ENCODE data around the gene RAB20.
"Not testable (repeated sequence)": the region's sequence is repeated elsewhere in the genome, so short reads cannot be mapped to it uniquely, and the experiment has no call there.

The RAB20 gene

DNA sequence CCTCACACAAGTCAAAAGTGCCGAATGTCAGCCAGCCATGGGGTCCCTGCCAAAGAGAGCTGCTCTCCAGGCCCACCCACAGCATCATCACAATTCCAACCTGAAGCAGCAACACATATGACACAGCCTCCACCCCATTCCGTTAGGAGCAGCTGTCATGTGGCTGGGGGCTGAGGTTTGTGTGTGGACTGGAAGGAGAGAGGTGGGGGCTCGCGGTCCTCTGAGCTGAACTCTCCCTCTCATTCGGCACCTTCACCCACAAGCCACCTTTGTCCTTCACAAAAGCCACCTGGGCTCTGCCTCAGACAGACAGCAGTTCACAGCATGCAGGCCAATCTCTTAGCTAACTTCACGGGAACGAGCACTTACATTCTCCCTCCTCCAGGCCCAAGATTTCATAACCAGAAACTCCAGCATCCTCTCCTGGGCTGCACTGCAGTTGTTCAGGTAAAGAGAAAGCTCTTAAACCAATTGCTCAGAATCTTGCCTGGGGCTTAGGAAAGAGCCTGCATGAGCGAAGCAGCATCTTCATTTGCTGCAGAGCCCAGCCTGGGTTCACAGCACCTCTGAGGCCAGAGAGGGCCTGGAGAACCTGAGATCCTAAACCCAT lies 7.2 kb downstream of the RAB20 start:
- no peak for DNase-seq

DNA sequence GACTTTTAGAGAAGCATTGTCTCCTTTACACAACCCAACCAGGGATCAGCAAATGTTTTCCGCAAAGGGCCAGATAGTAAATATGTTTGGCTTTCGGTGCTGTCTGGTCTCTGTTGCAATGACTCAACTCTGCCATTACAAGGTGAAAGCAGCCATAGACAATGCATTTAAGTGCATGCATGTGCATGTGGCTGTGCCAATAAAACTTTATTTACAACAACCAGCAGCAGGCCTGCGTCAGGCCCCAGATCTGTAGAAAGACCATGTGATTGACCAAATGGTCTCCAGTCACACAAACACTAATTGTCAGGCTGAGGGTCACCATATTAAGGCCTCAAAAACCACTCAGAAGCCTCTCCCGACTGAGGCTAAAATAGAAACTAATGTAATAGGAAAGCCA lies 8.1 kb downstream of the RAB20 start:
- DNase-seq: no peak

DNA sequence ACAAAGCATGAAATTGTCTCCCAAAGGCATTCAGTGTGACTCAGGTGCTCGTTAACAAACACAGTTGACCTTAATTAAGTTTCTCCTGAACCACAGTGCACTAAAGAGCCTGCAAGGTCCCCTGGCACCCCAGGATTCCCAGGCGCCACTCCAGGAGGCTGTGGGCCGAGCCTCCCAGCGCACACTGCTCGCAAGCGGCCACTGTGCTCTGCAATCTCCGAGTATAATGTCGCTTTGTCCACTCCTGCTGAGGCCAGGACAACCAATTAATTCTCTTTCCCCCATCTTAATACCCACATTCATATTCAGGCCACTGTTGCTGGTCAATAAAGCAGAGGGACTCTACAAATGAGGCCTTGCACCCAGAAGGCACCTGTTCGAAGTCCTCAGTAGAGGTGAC lies 8.8 kb downstream of the RAB20 start:
- no peak for DNase-seq

DNA sequence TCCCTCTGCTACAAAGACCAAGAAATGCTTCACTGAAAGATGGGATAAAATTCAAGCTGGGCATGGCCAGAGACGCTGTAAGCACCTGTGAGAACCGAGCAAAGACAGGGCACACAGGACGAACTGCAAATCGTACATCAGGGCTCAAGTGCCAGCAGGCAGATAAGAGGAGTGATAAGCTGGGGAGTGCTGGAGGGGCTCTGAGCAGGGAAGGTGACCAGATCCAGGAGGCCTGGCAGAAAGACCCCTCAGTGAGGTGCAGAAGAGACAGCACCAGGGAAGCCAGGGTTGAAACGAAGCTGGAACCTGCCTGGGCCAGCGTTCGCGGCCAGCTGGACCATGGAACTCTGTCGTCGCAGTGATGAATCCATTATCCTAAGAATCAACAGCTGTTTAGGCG lies 10.2 kb downstream of the RAB20 start:
- DNase-seq: no peak

DNA sequence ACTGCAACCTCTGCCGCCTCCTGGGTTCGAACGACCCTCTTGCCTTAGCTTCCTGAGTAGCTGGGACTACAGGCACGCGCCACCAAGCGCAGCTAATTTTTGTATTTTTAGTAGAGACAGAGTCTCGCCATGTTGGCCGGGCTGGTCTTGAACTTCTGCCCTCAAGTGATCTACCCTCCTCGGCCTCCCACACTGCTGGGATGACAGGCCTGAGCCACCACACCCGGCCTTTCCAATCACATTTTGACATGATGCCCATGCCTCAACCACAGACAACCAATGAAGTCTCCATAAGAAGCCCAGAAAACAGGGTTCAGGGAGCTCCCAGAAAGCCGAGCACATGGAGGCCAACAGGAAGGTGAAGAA lies 11.7 kb downstream of the RAB20 start:
- no peak for DNase-seq

DNA sequence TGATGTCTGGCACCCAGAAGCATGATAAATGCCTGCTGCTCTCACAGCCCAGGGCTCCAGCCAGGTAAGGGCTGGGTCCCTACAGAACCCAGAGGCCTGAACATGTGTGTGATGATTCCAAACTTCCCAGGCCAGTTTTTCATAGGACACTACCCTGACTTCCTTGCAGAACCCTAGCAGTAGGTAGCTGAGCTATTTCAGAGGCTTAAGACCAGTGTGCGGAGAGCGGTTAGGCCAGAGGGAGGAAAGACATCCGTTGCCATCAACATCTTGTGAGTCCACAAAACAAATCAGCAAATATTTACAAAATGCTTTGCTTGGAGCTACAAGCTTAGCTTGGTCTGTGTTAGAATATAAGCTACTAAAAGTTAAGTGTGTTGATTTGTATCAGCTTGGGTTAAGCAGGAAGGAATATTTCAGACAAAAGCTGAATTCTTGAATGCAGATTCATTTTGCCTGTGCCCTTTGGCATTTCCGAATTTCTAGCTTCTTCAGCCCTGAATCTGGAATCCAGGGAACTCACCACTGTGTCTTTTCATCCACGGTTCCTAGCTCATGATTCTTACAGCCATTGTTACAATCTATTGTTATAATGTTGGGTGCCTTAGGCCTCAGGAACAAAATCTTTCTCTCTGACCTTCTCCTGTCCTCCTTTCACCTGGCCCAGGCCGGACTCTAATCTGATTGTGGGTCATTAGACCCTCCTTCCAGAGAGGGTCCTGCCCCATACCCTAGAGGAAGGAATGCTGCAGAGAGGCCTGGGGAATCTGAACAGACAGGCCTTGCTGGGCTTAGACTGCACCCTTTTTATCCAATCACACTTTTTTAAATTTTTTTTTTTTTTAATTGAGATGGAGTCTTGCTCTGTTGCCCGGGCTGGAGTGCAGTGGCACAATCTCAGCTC lies 12.4 kb downstream of the RAB20 start:
- DNase-seq: no peak

DNA sequence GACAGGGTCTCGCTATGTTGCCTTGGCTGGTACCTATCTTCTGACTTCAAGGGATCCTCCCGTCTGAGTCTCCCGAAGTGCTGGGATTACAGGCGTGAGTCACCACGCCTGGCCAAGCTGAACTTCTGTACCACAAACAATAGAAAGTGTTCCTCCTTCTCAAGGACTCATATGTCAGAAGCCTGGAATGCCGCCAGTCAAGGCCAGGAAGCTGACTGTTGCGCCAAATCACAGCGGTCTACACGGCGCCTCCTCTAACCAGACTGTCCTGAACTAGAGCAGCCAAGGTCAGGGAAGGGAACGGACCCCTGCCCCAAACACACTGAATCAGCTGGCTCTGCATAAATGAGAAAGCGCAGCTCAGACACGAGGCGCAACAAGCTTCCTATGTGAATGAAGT lies 14.6 kb downstream of the RAB20 start:
- DNase-seq: peak; percentile 45

DNA sequence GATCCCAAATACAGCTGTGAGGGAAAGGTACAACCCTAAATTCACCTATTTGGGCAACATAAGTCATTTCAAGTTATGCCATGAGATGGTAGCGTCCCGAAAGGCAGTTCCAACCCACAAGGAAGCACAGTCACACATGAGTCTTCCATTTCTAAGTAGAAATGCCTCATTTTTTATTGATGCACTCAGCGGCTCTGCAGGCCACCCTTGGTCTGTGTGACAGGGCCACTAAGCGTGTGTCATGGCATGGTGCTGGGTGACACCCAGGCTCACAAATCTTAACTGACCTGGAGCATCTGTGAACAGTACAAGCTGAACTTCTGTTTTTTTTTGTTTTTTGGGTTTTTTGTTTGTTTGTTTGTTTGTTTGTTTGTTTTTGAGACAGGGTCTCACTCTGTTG lies 15.1 kb downstream of the RAB20 start:
- DNase-seq: no peak

DNA sequence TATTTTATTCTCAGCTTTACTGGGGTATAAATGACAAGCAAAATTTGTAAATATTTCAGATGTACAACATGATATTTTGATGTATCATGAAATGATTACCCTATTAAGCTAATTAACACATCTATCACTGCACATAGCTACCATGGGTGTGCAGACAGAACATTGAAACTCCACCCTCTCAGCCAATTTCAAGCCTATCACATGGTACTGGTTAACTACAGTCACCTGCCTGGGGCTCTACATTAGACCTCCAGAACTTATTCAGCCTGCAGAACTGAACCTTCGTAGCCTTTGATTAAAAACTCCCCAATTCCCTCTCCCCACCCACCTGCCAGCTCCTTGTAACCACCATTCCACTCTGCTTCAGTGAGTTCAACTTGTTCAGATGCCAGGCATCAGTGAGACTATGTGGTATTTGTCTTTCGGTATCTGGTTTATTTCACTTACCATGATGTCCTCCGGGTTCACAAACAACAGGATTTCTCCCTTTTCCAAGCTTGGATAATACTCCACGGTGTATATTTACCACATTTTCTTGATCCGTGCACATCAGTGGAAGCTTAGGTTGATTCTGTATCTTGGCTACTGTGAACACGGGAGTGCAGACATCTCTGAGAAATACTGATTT lies 19.2 kb downstream of the RAB20 start:
- DNase-seq: no peak

DNA sequence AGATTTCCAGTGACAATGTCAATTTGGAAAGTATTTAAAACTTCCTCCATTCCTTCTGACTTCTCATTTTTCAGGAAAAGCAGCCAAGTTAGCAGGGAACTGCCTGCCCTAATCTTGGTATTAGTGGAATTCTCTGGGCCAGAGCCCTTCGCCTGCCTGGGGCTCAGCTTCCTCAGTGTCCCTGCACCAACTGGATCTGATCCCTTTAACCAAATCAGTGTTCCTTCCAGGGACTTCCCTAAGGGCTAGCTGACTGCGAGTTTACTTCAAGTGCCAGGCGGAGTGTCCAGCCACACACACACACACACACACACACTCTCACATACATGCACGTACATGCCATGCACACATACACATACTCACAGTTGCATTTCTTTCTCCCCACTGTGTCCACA lies 20.0 kb downstream of the RAB20 start:
- no peak for DNase-seq

DNA sequence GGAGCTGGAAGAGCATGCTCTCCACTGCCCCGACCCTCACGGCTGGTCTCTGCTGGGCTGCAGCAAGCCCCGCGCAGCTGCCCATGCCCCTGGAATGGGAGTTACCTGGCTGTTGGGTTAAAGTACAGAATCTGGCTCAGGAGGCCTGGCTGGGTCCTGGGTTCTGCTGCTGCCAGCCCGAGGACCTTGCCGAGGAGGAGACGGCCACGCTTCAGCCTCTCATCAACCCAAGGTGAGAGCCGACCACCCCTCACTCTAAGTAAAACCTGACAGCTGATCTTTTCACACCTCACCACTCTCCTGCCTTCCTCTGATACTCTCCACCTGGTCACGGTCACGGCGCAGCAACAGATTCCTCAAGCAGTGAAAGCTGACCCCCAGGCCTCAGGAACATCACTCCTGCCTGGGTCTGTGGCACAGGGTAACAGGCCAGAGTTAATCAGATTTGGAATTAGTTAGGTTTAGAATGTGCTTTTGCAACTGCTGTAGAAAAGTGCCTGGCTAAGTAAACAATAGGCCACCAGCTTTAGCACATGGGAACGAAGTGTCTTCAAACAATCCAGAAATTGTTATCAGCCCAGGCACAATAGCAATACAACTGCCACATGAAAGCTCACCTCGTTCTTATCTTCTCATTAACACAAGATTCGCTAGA lies 20.5 kb downstream of the RAB20 start:
- DNase-seq: no peak

DNA sequence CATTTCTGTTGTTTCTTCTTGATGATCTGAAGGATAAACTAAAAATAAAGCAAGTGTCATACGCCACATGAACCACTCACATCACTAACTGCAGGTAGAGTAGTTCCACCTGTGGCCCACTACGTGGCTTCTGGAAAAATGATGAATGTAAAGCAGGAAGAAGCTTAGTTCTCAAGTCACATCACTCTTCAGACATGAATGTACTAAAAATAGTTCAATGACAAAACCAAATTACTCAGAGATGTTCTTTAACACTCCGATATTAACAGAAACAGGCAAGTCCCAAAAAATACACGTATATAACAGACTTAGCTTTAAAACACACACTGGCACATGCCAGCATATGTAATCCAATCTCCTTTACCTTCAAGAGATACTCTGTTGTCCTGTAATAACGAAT lies 21.6 kb downstream of the RAB20 start:
- no peak for DNase-seq

DNA sequence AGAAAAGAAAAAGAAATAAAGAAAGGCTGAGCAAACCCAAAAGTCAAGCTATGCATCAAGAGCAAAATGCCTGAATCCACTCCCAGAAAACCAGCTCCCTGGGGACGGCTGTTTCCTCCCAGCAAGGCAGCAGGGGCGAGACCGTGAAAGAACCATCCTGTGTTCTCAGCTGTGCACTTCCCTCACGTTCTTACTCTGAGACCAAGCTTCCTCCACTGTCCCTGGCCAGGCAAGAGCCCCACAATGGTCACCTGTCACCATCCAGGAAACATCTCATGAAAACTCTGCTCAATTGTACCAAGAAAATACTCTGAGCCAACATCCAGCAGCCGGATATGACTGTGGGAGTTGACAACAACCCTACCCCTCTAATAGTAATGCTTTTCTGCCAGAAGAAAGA lies 22.9 kb downstream of the RAB20 start:
- DNase-seq: no peak

DNA sequence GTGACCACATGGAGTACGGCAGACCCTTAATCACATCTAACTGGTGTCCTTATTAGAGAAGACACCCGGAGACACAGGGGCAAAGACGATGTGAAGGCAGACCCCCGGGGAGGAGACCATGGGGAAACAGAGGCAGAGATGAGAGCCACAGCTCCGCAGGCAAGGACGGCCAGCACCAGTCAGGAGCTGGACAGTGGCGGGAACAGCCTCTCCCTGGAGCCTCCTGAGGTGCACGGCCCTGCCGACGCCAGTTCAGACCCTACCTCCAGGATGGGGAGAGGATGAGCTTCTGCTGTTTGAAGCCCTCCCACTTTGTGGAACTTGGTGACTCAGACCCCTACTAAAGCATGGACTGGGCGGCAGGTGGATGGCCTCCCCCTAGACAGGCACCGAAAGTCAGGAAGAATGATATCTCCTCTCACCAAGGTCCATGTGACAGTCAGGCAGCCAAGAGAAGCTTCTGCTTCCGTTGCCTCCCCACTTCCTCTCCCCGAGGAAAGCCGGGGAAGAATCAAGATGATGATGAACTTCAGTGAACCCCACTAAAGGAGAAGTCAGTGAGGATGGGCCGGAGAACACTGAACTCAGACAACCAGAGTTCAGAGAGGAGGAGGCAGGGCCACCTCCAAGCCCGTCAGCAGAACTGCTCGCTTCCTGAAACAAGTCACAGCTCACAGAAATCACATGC lies 25.4 kb downstream of the RAB20 start:
- DNase-seq: peak; percentile 59

DNA sequence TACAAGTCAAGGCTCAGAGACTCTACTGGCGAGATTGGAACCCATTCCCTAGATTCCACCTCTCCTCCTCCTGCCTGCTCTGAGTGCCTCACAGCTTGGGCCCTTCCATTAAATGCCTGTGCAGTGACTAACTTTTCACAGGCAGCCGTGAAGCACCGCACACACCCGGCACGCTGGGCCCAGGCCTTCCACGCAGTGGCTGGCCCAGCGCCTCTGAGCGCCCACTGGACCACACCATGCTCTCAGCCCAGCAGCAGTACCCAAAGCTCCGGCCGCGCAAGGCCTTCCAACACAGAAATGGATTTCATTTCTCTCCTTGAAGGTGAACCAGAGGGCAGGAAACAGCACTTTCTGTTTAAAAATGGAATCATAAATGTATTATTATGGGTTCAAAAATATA lies 26.0 kb downstream of the RAB20 start:
- DNase-seq: no peak

DNA sequence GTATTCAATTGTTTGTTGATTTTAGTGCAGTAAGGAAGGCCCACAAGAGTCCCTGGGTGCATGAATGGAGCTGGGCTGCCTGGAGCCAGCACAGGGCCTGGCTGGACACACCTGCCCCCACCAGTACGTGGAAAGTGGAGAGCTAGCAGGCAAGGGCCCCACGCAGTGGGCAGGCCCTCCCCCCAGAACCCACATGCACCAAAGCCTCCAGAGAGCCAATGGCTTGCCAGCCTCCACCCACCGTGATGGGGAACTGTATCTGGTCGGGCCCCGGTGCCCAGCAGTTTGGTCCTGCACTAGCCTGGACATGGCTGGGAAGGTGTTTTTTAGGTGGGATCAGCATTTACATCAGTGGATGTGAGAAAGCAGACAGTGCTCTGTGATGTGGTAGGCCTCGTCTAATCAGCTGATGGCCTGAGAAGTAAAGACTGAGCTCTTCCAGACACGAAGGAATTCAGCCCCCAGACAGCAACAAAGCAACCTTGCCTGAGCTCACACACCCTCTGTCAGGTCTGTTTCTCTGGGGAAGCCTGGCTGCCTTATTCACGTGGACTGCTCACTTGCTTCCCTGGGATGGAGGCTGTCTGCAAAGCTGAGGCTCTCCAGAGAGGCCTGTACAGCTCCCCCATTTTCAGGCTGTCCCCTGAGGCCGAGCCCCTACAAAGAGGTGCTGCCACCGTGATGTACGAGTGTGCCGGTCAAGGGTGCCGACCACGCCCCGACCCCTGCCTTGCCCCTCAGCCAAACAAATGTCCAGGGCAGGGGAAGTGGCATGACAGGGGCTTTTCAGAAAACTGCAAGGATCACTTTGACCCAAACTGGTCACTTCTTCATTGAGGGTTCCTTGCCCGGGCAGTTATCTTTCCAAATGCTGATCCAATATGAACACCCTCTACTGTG lies 27.5 kb downstream of the RAB20 start:
- no peak for DNase-seq

DNA sequence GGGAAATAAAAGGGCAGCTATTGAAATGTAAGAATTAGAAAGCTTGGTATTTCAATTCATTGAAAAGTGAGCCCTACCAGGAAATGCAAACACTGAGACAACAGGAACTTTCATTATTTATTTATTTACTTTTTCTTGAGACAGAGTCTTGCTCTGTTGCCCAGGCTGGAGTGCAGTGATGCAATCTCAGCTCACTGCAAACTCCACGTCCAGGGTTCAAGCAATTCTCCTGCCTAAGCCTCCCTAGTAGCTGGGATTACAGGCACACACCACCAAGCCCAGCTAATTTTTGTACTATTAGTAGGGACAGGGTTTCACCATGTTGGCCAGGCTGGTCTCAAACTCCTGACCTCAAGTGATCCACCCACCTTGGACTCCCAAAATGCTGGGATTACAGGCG lies 29.3 kb downstream of the RAB20 start:
- not testable (repeated sequence) for DNase-seq

DNA sequence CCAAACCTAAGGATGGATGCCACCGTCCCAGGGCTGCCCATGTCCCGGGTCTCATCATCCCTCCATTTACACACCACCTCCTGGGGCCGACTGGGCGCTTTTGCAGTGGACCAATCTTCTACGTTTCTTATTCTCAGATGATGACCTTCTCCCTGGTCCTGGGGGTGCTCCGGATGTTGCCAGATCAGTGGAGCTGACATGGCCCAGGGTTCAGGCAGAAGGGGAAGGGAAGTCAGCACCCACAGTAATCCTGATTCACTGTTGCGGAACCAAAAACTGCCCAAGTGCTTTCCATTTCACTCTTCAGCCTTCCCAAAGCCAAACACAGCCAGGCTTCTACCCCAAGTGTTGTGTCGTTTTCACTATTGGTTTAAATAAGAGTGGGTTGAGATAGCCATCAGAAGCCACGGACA lies 29.8 kb downstream of the RAB20 start:
- no peak for DNase-seq

DNA sequence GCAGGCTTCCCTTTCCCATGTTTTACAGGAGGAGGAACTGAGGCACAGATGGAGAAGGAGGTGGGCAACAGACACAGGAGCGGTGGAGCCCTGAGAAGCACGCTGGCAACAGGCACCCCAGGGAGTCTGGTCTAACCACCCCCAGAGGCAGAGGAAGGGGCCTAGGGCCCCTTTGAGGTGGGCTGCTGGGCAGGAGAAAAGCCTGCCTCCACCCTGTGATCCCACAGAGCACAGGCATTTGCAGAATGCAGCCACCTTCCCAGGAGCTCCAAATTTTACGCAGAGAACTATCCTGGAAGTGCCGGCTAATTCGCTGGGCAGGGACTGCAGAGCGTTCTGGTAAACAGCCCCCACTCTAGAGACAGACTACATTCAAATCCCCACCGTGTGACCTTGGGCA lies 30.4 kb downstream of the RAB20 start:
- DNase-seq: no peak

DNA sequence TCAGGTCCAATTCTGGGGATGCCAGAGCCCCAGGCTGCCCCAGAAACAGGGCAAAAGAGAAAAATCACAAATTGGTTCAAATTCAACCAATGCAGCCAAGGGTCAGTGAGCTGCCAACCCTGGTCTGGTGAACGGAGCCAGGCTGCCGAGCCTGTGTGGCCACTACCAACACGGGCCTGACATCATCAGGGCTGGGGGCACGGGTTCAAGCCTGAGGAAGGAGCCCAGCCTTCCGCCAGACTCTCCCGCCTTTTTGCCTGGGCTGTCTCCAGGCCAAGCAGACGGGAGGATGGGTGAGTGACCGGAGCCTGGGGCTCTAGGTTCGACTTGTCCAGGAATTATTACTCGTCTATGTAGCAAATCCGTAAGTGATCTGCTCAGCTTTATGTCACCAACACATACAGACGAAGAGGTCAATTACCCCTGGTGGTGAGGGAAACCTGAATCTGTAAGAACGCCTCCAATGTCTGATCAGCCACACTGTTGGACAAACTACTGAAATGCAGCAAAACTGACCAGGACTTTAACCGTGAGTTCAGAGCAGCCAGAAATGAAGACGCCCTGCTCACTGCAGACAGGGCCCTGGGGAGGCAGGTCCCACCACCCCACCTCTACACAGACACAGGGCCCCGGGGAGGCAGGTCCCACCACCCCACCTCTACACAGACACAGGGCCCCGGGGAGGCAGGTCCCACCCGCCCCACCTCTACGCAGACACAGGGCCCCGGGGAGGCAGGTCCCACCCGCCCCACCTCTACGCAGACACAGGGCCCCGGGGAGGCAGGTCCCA lies 31.8 kb downstream of the RAB20 start:
- DNase-seq: no peak

DNA sequence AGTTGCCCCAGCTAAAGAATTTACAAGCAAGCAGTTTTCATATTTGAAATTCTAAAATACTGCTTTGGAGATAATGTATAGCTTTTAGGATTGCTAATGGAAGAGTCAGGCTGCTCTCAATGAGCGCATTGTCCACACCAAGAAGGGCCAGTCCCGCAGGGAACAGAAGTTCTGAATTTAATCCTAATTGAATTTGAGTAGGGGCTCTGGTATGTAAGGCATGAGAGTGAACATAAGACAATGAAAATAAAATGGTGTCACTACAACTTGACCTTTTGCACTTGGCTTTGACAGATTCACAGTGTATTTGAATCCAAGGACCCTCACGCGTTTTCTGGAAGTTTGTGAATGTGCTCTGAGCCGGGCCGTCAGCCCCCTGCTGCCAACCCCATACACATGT lies 32.6 kb downstream of the RAB20 start:
- DNase-seq: no peak

All from femur (tissue), 1 donor.